Islet of Langerhans (tissue), 1 donor: ENCODE measurements around the gene CNGB1.
"Not testable (repeated sequence)": the region's sequence is repeated elsewhere in the genome, so short reads cannot be mapped to it uniquely, and the experiment has no call there.

Source experiments
- FAIRE-seq: peaks from one replicate; lab custom pipeline; 2011; peaks lifted over from hg19 to GRCh38; lab: Jason Lieb, UNC

Gene CNGB1

DNA sequence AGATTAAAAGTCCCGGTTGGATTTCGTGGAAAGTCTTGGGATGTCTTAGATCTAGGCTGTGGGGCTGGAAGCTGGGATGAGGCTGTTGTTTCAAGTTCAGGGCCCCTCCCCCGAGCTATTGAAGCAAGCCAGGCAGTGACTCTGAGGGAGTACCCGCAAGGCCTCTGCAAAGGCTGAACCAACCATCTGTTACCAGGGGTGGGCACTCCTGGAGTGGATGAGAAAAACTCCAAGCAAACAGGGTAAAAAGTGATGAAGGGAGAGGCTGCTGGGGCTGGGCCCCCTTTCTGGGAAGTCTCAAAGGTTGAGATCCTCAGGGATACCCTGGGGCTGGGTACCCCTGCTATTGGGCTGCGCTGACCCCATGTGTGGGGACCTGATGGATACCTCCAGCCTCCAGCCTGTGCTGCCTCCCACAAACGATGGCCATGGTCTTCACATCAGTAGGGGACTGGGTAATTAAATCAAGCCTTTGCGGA lies 86.2 kb downstream of the CNGB1 start:
- FAIRE-seq: no peak

- FAIRE-seq: no peak
Observed at GRCh38 chr16:57883953-57884654, 86.8 kb downstream of the CNGB1 start.

DNA sequence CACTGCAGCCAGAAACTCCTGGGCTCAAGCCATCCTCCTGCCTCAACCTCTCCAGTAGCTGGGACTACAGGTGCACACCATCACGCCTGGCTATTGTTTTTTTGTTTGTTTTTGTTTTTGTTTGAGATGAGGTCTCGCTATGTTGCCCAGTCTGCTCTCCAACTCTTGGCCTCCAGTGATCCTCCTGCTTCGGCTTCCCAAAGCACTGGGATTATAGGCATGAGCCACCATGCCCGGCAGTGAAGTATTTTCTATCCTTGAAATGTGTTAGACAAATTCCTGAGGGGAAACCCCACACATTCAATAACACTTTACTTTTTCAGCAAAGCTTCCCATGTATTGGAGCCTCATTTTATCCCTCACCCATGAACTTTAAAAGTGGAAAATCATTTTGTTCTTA lies 87.4 kb downstream of the CNGB1 start:
- FAIRE-seq: no peak

GRCh38 chr16:57882792-57883191 lies 88.1 kb downstream of the CNGB1 start:
- no peak for FAIRE-seq

DNA sequence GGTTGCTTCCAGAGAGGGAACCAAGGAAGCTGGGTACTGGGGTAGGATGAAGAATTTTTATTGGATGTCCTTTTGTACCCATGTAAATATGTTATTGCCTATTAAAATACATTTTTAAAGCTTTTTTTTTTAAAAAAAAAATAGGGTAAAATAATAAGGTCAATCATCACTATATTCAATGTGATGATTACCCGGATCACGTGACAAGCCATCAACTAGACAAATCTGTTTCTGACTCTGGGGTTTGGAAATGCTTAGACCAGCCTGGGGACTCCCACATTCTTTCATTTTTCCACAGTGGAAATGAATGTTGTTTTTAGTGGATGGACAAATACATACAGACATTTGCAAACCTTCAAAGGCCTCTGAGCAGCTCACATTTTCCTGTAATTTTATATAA lies 88.7 kb downstream of the CNGB1 start:
- FAIRE-seq: no peak

- FAIRE-seq: no peak
Observed at GRCh38 chr16:57878586-57878985, 92.3 kb downstream of the CNGB1 start.

- FAIRE-seq: no peak
Observed at GRCh38 chr16:57876210-57876609, 94.7 kb downstream of the CNGB1 start.

- no peak for FAIRE-seq
Observed at GRCh38 chr16:57875347-57875746, 95.6 kb downstream of the CNGB1 start.

GRCh38 chr16:57873218-57873617 lies 97.7 kb downstream of the CNGB1 start:
- no peak for FAIRE-seq

DNA sequence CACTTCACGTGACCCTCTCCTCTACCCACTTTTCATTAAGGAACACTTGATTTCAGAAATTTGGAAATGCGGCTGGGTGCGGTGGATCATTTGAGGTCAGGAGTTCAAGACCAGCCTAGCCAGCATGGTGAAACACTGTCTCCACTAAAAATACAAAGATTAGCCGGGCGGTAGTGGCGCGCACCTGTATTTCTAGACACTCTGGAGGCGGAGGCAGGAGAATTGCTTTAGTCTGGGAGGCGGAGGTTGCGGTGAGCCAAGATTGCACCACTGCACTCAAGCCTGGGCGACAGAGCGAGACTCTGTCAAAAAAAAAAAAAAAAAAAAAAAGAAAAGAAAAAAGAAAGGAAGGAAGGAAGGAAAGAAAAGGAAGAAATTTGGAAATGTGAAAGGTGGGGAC lies 98.2 kb downstream of the CNGB1 start:
- FAIRE-seq: not testable (repeated sequence)

- no peak for FAIRE-seq
Observed at GRCh38 chr16:57871456-57871855, 99.5 kb downstream of the CNGB1 start.

DNA sequence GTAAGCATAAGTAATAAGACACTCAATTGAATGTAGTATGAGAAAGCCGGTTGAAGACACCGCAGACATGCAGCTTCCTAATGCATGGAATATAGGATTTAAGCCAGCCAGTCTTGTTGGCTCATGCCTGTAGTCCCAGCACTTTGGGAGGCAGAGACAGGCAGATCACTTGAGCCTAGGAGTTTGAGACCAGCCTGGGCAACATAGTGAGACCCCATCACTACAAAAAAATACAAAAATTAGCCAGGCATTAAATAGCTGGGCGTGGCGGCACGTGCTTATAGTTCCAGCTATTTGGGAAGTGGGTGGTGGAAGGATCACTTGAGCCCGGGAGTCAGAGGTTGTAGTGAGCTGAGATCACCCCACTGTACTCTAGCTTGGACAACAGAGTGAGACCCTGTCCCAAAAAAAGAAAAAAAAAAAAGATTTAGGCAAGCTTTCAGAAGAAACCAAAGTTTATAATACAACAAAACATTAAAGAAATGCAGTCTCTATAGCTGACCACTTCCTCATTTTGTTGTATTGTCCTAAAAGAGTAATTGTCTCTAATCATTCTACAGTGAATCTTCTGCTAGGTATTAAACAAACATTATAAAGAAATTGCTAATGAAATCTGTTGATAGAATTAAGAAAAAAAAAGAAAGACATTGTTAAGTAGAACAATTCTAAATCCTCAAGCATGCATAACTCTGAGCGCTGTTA lies 100.0 kb downstream of the CNGB1 start:
- FAIRE-seq: no peak

GRCh38 chr16:57868913-57869520 lies 101.9 kb downstream of the CNGB1 start:
- FAIRE-seq: no peak

DNA sequence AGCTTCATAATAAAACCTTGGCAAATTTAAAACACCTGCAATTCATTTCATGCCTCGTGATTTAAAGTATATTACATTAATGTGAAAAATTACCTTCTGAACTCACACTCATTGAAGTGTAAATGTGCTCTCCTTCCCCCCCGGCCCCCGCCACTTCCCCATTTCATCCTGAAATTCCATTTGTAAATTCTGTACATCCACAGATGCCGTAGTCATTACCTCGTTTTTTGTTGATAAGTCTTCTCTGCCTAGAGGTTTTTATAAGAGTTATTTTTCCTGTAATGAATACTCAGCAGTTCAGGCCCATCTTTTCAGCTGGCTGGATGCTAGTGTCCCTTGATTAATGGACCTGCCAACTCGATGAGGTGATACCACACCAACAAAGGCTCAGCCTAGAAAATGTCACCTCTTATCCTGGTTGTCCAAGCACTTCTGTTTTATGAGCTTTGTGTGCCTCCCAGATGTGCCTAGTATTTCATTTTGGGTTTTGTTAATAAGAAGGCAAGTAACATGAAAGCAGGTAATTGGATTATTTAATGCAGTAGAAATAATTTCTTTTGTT lies 103.8 kb downstream of the CNGB1 start:
- peak; percentile 21 for FAIRE-seq

DNA sequence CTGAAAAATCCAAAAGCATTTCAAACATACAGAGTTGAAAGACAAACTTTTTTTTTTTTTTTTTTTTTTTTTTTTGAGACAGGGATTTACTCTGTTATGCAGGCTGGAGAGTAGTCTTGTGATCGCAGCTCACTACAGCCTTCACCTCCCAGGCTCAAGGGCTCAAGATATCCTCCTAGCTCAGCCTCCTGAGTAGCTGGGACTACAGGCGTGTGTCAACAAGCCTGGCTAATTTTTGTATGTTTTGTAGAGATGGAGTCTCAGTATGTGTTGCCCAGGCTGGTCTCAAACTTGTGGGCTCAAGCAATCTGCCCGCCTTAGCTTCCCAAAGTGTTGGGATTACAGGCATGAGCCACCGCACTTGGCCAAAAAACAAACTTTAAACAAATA lies 104.4 kb downstream of the CNGB1 start:
- peak; percentile 13 for FAIRE-seq

GRCh38 chr16:57865746-57866528 lies 105.0 kb downstream of the CNGB1 start:
- no peak for FAIRE-seq

DNA sequence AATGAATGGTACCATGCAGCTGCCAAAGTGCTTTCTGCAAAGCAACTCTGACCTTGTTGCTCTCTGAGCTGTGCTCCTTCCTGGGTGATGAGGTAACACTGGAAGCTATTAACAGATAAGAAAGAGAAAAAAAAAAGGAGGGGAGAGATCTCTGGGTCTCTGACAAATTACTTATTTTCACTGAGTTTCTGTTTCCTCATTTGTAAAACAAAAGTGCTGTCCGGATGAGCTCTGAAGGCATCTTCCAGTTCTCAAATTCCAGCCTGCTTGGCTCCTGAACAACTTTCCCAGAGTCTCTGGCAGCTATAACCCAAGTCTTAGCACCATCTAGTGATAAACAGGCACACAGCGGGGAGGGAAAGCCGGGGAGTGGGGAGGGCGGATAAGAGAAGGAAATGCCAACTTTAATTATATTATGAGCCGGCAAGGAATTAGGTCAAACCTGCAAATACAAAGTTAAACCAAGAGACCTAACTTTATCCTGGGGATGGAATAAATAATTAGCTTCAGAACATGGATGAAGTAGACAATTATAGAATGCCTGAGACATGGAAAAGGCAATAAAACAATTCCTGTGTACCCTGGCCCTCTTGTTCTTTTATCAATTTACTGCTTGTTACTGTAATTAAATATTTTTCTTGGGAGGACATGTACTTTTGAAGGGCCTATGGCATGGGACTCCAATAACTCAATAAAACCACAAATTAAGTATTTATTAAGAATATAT lies 107.3 kb downstream of the CNGB1 start:
- peak; percentile 41 for FAIRE-seq

- no peak for FAIRE-seq
Observed at GRCh38 chr16:57862698-57863433, 108.1 kb downstream of the CNGB1 start.

DNA sequence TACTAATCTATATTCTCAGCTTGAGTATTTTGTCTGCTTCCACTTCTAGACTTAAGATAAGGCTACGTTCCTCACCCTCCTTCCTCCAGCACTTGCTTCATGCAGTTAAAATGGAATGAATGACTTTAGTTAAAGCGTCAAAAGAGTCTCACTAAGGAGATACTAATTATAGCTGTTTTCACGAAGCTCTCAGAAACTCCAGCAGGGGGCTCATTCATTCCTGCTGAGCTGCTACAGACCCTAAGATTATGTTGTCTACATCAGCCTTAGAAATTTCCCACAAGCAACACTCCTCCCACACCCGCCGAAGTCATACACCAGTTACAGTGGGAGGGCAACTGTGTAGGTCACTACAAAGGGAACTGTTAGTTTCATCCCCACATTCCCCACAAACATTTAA lies 111.6 kb downstream of the CNGB1 start:
- no peak for FAIRE-seq

GRCh38 chr16:57858635-57859034 lies 112.3 kb downstream of the CNGB1 start:
- no peak for FAIRE-seq

GRCh38 chr16:57857991-57858390 lies 112.9 kb downstream of the CNGB1 start:
- not testable (repeated sequence) for FAIRE-seq
